ENCODE data around the gene ZHX3.

Gene ZHX3, protein sequence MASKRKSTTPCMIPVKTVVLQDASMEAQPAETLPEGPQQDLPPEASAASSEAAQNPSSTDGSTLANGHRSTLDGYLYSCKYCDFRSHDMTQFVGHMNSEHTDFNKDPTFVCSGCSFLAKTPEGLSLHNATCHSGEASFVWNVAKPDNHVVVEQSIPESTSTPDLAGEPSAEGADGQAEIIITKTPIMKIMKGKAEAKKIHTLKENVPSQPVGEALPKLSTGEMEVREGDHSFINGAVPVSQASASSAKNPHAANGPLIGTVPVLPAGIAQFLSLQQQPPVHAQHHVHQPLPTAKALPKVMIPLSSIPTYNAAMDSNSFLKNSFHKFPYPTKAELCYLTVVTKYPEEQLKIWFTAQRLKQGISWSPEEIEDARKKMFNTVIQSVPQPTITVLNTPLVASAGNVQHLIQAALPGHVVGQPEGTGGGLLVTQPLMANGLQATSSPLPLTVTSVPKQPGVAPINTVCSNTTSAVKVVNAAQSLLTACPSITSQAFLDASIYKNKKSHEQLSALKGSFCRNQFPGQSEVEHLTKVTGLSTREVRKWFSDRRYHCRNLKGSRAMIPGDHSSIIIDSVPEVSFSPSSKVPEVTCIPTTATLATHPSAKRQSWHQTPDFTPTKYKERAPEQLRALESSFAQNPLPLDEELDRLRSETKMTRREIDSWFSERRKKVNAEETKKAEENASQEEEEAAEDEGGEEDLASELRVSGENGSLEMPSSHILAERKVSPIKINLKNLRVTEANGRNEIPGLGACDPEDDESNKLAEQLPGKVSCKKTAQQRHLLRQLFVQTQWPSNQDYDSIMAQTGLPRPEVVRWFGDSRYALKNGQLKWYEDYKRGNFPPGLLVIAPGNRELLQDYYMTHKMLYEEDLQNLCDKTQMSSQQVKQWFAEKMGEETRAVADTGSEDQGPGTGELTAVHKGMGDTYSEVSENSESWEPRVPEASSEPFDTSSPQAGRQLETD

DNA sequence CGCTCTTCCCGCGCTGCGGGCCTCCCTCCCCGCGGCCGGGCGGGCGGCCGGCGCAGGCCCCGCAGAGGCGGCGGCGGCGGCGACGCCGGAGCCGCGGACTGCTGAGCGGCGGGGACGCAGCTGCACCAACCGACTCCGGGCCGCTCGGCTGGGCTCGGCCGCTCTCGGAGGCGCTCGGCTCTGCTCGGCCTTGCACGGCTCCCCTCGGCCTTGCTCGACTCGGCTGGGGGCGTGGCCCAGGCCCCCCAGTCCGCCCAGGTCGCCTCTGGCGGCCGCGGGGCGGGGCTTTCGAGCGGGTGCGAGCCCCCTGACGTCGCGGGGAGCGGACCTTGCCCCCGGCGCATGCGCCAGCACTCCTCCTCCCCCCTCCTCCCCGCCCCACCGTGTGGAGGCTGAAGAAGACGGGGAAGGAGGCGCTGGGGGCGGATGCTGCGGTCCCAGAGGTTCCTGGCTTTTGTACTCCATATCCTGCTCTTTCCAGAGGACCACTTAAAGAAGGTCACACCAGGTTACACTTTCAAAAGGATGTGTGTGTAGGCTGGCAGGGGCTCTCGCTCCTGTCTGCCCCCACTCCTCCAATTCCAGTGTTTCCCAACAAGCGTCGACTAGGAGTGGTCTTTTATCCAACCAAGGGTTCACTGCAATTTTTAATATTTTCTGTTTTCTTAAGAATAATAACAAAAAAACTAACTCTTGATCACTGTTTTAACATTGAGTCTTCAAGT lies at the start of gene ZHX3:
TSS of gene ZHX3 (minus strand) at position 186 of the 725 bp plus-strand sequence. CDS start 112,815 bp downstream, outside the sequence.
- DNase-seq: peak; percentile 60 to 98 (median 93)

DNA sequence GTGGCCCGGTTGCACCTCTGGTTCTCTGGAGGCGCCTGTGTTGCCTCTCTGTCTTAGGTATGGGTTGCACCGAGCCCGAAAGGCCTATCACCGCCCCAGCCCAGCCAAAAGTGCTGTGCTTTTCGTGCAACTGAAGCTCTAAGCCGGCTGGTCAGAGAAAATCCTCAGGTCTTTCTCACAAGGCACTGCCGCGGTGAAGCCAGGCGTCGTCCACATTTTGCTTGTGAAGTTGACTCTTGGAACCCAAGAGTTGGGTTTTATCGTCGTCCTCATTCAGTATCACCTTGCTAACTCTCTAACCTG lies 49.8 kb upstream of the ZHX3 start:
- DNase-seq: no peak

DNA sequence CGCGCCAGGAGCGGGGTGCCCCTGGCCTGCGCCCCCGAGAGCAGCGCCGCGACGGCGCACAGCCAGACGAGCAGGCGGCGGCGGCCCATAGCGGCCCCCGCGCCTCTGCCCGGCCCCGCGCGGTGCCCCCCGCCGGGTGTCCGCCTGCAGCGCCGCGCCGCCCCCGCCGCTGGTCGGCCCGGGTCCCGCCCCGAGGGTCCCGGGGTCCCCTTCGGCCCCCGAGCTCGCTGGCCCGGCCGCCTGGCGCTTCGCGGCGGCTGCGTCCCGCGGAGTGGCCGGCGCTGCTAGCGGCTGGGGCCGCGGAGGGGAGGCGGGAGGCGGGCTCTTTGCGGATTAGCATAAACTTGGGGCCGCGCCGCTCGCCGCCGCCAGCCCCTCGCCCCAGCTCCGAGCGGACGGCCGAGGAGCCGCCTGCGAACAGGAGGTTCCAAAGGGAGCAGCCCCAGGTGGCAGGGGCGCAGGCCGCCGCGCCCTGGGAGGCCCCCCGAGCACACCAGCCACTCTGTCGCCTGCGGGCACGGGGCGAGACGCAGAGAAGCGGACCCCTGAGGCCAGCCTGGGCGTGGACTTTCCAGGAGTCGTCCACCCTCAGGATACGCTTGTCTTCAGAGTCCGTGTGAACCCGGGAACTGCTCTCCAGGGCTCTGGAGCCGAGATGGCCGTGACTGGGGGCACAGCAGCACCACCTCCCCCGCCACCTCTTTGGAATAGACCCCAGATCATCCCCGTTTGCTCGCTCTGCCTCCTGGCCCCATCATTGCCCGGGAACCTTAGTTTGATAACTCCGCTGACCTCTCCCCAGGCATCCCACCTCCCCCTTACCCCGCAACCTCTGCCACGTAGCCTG lies 49.2 kb upstream of the ZHX3 start, which contains the start of gene EMILIN3:
TSS of gene EMILIN3 (minus strand) at position 273 of the 847 bp plus-strand sequence. CDS start at position 89, 184 bp downstream.
- no peak for DNase-seq

DNA sequence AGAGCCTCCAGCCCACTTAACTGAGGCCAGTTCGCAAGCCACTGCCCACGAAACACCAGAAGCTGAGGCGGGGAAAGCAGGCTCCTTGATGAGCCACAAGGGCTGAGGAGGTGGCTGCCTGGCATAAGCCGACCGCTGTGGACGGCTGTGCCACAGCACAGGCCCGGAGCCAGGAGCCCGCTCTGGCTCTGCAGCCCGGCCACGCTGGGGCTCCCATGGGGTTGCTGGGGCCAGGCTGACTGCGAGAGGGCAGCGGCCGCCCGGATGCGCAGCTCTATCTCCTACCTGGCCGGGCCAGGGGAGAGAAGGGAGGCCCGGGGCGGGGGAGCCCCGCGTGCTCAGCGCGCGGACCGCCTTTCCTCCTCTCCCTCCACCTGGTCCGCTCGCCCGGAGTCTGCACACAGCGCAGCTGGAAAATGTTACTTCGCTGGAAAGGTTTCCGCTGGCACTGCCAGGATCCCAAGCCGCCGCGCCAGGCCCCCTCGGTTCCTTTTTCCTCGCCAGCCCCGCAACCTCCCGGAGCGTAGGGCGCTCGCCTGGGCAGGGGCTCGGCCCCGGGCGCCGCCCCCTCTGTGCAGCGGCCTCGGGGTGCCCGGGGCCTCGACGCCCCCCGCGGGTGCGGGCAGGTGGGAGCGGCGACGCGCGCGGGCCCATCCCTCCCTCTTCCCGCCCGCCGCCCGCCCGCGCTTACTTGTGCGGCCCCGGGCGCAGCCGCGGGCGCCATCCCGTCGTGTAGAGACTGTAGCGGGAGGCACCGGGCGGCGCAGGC lies 48.4 kb upstream of the ZHX3 start:
- peak in 2 of 51 donors; percentile 15 to 16 for DNase-seq

DNA sequence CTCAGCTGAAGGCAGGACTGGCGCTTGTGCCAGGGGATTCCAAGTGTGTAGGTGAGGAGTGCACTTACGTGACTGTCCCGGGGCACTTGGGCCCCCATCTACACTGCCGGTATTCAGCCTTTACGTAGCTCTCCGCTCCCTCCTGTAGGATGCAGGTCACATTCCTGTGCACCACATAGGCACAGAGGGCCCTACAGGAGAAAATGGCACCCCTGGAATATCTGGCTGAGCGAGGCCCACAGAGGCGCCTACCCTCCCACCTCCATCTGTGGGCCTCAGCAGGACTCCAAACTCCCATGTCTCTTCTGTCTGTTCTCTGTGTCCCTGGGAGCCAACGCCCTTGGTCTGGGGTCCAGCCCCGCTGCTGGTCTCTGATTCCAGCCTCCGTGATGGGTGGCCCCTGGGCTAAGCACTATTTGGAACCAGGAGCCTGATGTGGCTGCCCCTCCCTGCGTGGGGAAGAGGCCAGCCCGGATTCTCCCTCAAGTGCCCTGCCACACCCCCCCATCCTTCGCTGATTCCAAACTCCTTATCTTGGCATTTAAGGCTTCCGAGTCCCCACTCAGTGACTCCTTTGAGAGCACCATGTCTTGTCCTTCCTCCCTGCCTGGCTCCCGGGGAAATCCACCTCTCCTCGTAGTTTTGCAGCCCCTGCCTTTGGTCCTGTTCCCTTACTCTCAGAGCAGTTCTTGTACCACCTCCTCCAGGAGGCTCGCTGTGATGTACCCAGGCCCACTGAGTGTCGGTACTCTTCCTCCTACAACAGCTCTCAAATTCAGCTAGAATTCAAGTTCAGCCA lies 47.6 kb upstream of the ZHX3 start:
- no peak for DNase-seq

DNA sequence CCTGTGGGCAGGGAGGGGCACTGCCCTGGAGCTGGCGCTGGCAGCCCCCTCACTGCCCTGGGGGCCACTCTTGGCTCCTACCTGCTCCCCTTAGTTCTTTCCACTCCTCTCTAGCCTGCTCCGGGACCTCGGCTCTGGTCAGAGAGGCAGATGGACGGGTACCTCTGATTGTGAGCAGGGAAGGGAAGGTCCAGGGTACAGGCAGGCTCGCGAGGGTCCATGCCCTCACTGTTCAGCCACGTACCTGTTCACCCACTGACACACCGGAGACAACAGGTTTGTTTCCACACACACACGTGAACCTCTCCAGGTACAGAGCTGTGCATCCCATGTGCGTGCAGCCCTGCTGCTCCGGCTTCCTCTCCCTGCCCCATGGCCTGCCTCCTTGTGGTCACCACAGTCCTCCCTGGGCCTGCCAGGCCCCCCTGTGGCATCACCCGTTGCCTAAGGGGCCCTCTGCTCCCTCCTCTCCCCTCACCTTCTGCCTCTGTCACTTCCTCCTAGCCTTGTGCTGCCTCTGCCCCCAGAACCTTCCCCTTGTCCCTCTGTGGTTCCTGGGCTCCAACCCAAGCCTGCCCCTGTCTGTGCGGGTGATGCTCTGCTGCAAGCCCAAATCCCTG lies 46.8 kb upstream of the ZHX3 start:
- no peak for DNase-seq

DNA sequence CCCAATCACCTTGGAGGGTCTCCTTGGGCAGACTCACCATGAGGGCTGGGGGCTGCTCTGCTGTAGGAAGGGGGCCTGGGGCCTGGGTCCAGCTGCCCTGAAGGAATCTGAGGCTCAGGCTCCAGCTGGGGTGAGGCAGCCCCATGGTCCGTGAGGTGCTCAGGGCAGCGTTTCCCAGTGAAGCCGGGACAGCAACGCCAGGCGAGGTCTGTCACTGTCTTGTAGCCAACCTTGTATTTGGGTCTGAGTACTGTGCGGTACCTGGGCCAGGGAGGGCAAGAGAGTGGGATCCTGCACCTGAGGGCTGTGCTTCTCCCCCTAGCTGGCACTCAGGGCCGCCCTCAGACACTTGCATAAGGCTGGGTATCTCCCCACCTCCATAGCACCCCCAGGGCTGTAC lies 46.1 kb upstream of the ZHX3 start:
- DNase-seq: no peak

DNA sequence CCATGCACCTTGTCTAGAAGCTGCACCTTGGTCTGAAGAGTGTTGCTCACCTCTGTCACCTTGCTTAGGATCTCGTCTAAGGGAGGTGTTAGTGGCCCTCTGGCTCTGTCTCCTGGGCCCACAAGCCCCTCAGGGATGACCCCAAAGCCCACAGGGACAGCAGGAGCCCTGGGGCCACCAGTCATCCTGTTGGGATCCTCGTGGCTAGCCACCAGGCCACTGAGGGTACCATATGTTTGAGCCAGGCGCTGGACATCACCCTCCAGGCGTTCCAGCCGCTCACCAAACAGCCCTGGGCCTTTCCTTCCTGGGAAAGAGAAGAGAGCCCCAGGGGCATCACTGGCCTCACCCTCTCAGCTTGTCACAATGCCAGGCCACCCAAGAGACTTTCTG lies 45.2 kb upstream of the ZHX3 start:
- no peak for DNase-seq

DNA sequence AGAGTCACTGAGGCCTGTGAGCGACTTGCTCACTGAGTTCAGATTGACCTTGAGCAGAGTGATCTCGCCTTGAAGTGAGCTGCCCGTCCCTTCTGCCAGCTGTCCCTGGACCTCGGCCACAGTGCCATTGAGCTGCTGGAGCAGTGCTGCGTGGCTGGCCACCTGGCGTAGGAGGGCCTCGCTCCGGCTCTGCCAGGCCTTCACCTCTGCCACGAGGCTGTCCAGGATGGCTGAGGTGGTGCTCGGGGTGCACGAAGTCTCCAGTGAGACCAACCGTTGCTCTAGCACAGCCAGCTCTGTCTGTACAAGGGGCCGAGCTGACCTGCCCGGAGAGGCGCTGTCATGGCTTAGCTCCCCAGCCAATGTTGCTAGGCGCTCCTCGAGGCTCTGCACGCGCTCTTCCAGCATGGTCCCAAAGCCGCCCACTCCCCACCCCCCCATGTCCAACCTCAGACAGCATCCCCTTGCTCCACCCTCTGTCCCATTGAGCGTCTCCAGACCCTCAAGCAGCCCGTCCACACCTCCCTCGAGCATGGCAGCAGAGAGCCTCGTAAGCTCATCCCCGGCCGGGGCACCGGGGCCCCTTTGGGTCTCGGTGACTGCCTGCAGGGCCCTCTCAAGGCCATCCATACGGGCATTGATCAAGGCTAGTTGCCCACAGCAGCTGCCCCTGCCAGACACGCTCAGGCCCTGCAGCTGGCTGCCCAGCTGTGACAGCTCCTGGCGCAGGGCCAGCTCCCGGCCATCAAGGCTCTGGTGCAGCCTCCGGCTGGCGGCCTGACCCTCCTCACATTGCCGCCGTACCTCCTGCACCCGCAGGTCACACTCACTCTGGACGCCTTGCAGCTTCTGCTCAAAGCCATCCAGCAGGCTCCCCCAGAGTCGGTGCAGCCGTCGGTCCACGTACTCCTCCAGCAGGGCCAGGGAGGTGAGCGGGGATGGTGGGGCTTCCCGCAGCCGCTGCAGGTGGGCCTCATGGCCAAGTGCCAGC lies 44.5 kb upstream of the ZHX3 start:
- peak in 14 of 51 donors; percentile 3 to 34 (median 11) for DNase-seq

DNA sequence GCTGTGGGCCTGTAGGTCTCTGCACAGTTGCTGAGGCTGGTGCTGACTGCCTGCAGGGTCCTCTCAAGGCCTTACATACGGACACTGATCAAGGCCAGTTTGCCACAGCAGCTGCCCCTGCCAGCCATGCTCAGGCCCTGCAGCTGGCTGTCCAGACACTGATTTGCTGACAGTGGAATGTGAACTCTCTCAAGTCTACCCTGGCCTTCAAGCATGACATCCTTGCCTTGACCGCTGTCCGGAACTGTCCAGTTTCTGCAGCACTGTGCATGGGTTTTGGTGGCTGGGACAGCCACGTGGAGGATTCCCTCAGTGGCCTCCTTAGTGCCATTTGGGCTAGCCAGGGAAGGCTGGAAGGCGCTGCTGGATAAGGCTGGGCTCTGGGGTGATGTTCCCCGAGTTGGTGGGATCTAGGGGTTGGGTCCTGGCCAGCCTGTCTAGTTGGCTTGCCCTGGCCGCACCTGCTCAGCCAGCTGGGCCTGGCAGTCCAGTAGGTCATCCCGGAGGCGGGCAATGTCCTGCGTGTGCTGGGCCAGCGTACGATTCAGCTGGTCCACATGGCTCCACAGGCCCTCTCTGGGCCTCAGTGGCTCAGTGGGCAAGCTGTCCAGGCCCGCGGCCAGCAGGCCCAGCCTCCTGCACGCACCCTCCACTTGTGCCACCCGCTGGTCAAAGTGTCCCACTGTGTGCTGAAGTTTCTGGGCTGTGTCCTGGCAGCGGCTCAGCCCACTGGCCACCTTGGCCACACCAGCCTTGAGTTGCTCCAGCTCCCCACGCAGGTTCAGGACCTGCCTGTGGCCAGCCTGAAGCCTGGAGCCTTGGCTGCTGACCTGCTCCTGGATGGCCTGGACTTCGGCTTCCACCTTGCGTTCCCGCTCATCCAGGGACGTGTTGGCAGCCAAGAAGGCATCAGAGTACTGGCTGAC lies 43.6 kb upstream of the ZHX3 start:
- no peak for DNase-seq

DNA sequence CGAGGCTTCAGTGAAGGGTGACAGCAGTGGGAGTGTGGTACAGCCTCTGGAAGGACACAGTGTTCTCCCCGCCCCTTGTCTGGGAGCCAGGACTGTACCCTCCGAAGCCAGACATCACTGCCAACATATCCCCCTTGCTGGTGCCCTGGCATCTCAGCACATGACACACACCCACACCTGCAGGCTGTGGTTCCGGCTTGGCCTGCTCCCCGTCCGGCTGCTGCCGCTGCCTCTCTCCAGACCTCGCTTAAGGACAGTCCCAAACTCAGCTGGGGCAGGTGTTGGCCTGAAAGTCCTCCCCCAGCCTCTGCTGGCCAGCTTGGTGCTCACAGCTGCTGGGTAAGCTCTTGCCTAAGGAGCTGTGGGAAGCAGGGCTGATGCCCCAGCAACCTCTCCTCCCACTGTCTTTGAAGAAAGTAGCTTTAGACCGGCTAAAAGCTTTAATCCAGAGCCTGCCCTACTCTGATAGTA lies 42.0 kb upstream of the ZHX3 start:
- peak in 3 of 51 donors; percentile 7 to 37 (median 10) for DNase-seq

DNA sequence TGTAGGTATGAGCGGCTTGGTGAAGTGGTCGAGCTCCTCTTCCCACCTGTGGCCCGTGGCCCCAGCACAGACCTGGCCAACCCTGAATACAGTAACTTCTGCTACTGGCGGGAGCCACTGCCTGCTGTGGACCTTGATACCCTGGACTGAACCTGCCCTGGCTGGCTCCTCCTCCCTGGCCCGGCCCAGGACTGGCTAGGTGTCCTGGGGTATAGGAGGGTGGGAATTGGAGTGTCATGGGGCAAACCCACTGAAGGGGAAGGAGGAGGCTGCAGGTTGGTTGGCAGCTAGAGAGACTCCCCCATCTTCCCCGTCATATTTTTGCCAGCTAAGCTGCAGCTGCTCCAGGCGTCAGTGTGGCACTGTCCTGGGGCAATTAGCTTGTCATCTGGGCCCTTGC lies 41.2 kb upstream of the ZHX3 start:
- no peak for DNase-seq

DNA sequence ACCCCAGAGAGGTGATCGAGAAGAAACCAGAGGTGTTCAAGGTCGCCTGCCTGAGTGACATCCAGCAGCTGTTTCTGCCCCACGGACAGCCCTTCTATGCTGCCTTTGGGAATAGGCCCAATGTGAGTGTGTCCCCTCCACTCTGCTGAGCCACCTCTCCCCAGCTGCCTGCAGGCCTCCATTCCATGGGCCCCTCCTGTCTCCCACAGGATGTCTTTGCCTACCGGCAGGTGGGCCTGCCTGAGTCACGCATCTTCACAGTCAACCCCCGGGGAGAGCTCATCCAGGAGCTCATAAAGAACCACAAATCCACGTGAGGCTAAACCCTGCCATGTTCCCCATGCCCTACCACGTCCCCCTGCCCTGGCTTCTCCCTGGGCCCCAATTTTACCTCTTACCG lies 40.7 kb upstream of the ZHX3 start:
- no peak for DNase-seq

DNA sequence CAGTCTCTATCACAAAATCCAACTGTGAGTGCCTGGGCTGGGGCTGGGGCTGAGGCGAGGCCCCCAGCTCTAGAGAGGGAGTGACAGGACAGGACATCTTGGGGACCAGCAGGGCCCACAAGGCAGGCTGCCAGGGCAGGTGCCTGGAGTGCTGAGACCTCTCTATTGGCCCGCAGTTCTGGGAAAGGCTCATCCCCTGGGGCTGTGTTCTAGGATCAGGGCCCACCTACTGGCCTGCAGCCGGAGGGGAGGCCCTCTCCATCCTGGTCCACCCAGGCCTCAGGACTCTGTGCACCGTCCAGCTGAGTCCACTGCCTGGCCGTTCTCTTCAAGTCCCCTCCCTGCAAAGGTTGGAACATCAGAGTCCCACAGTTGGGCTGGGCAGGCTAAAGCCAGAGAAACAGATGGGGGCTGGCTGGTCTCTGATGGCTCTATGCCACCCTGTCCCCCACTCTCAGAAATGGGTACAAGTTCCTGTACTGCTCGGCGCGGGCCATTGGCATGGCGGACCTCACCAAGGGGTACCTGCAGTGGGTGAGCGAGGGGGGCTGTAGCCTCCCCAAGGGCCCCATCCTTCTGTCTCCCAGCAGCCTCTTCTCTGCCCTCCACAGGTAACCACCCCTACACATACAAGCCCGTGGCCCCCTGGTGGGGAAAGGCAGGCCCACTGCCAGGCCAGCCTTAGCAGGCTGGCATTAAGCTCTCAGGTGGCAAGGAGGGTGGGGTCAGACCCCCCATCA lies 40.1 kb upstream of the ZHX3 start:
- DNase-seq: no peak

DNA sequence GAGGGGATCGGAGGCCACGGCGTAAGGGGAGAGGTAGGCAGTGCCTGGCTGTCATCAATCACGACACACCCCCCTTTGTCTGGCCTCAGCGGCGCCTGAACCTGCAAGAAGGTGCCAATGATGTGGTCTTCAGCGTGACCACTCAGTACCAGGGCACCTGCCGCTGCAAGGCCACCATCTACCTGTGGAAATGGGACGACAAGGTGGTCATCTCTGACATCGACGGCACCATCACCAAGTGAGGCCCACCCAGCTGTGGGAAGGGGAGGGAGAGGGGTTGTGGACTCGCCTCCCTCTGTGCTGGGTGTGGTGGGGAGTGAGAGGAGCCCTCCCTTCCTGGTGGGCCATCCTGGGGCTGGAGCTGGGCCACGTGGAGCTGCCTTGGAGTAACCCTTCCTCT lies 39.4 kb upstream of the ZHX3 start:
- no peak for DNase-seq

Data from hypothalamus (tissue), 51 donors.